Measurements from ENCODE around the gene NUMA1.

- no peak for TF ChIP-seq CTCF (IDR thresholded peaks at IDR 0.05; ENCODE audit: insufficient read depth, low read length)
- no peak for TF ChIP-seq POLR2AphosphoS5 (IDR thresholded peaks at IDR 0.05; ENCODE audit: low read depth)
These were observed 31.4 kb downstream of the NUMA1 start for GRCh38 chr11:72048766-72049460.

Data from HL-60 (cell line).